Body of pancreas (tissue), 4 donors: ENCODE measurements around the gene NCLN. TPM values are rescaled to one million over a fixed set of nuclear protein-coding genes. Genes with fewer than 3 reads are reported as not detected.
A peak's percentile ranks its signal among the peaks of the same experiment; 100 is the strongest.
"Not testable (repeated sequence)": the region's sequence is repeated elsewhere in the genome, so short reads cannot be mapped to it uniquely, and the experiment has no call there.

ENCODE experiments used
- ATAC-seq: fragments of 150-250 bp; one replicate; pipeline ENCODE4 v1.9.1; 2016
- DNase-seq, 4 donors: peaks; one replicate each; pipeline ENCODE4 v3.0.0-alpha.2; 2019
- H3K27ac ChIP-seq, 4 donors: fragments of 200-600 bp; sonication (generic); 1 replicate in 3 of 4; 2 replicates in 1 of 4; pipeline versions ENCODE4 v1.5.1 to v1.6.1; 2016 to 2019; ENCODE audit warnings: mild to moderate bottlenecking in 1 of 4, mixed read lengths in 1 of 4, moderate library complexity in 1 of 4
- H3K27me3 ChIP-seq, 2 donors: fragments of 200-600 bp; sonication (generic); one replicate each; pipeline ENCODE4 v1.6.0; 2016; ENCODE audit warnings: mild to moderate bottlenecking in 1 of 2
- H3K36me3 ChIP-seq, 2 donors: fragments of 200-600 bp; sonication (generic); replicated peaks in 1 of 2; 2 replicates each; pipeline ENCODE4 v1.5.1; 2016; ENCODE audit warnings: low read depth in 2 of 2; ENCODE audit not compliant: insufficient read depth in 1 of 2
- H3K4me1 ChIP-seq: fragments of 200-600 bp; sonication (generic); one replicate; pipeline ENCODE4 v1.6.0; 2016
- H3K4me3 ChIP-seq, 2 donors: fragments of 200-600 bp; sonication (generic); 1 replicate in 1 of 2; 2 replicates in 1 of 2; pipeline ENCODE4 v1.5.1; 2016 to 2019
- H3K9me3 ChIP-seq, 3 donors: fragments of 200-600 bp; sonication (generic); 1 replicate in 2 of 3; 2 replicates in 1 of 3; pipeline ENCODE4 v1.5.1; 2016
- POLR2A ChIP-seq, 3 donors: fragments of 450-650 bp; IDR thresholded peaks; one replicate each; pipeline ENCODE4 v1.6.1; 2016; ENCODE audit warnings: antibody characterized with exemption in 3 of 3, mild to moderate bottlenecking in 2 of 3
- WGBS, 2 donors: methylation state at CpG; one replicate each; pipeline ENCODE4 v1.1.5; 2017; 5-methylcytosine and 5-hydroxymethylcytosine counted together
- intact Hi-C: fragments of 100-400 bp; cut with DNase I; formaldehyde crosslinking; loops from one replicate; pipeline ENCODE4 v1.15.1; 2023
- total RNA-seq, 2 donors: library from RNA; depleted of rRNA; stranded (reverse); fragments of >200 nt; gene quantifications; one replicate each; pipeline ENCODE4 v1.1.0, GENCODE V29; 2016
- TF ChIP-seq, protein P1 (sequence below), 7 experiments: fragments of 450-650 bp in 4 of 7; fragments of 200-600 bp in 3 of 7; sonication (generic) in 3 of 7; IDR thresholded peaks; one replicate each; pipeline ENCODE4 v1.5.1; 2016 to 2019; ENCODE audit warnings: antibody characterized with exemption in 7 of 7

Gene NCLN
- total RNA-seq, 2 donors from 2014 or later = 30.6 to 56.0 TPM

DNA sequence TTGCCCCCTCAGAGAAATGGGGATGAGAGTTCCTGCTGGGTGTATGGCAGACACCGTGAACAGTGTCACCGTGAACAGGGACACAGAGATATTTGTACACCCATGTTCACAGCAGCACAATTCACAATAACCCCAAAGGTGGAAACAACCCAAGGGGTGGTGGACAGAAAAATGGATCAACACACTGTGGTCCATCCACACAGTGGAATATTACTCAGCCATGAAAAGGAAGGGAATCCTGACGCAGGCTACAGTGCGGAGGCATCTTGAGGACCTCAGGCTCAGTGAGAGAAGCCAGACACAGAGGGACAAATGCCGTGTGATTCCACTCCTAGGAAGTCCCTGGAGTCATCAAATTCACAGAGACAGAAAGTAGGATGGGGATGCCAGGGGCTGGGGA, 31.1 kb downstream of the NCLN start:
- ATAC-seq = no peak
- 82 to 95% methylated on average over 5 of the region's 5 CpGs for WGBS, 2 donors
- DNase-seq = no peak
- Histone ChIP-seq H3K4me3 (no peak overlapping the region), H3K36me3 (no peaks in the 10 kb centered on the region), H3K9me3 (no peaks in the 10 kb centered on the region), H3K27ac (no peak overlapping the region), H3K4me1 (no peaks in the 10 kb centered on the region), H3K27me3 (no peaks in the 10 kb centered on the region)
- intact Hi-C loops = no loop called here
- TF ChIP-seq, protein P1, sequence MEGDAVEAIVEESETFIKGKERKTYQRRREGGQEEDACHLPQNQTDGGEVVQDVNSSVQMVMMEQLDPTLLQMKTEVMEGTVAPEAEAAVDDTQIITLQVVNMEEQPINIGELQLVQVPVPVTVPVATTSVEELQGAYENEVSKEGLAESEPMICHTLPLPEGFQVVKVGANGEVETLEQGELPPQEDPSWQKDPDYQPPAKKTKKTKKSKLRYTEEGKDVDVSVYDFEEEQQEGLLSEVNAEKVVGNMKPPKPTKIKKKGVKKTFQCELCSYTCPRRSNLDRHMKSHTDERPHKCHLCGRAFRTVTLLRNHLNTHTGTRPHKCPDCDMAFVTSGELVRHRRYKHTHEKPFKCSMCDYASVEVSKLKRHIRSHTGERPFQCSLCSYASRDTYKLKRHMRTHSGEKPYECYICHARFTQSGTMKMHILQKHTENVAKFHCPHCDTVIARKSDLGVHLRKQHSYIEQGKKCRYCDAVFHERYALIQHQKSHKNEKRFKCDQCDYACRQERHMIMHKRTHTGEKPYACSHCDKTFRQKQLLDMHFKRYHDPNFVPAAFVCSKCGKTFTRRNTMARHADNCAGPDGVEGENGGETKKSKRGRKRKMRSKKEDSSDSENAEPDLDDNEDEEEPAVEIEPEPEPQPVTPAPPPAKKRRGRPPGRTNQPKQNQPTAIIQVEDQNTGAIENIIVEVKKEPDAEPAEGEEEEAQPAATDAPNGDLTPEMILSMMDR (IDR thresholded peaks at IDR 0.05) = no peak
- no peak for TF ChIP-seq POLR2A (IDR thresholded peaks at IDR 0.05)

DNA sequence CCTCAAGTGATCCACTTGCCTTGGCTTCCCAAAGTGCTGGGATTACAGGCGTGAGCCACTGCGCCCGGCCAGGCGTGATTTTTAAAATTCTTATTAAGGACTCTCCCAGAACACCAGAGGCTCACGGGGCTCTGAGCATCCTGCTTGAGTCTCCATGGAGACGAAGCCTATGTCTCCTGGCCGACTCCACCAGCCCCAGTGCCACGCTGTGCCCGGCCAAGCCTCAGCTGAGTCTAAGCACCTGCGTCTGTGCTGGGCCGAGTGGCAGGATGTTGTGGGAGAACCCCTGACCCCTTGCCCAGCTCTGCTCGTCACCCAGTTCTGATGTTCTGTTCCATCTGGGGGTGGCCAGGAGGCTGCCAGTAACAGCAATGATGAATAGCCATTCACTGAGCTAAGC, 34.8 kb downstream of the NCLN start:
- H3K27me3 ChIP-seq = peaks cover 0 to 11% of the 10 kb centered on the region in 2 donors
- no peak overlapping the region for H3K4me3 ChIP-seq
- H3K9me3 ChIP-seq = no peaks in the 10 kb centered on the region
- H3K4me1 ChIP-seq = no peaks in the 10 kb centered on the region
- intact Hi-C loops = no loop called here
- TF ChIP-seq POLR2A (IDR thresholded peaks at IDR 0.05) = no peak
- DNase-seq (no peak), ATAC-seq (no peak)
- whole genome bisulfite sequencing, 2 donors = 70 to 87% methylated on average over 5 to 12 of the region's 12 CpGs
- no peak overlapping the region for H3K27ac ChIP-seq
- no peaks in the 10 kb centered on the region for H3K36me3 ChIP-seq

DNA sequence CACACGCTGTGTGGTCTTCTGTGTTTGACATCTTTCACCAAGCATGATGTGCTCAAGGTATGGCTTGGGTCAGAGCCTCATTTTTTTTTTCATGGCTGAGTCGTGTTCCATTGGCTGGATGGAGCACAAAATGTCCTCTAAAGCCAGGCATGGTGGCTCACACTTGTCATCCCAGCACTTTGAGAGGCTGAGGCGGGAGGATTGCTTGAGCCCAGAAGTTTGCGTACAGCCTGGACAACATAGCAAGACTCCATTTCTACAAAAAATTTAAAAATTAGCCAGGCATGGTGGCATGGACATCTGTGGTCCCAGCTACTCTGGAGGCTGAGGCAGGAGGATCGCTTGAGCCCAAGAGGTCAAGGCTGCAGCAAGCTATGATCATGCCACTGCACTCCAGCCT, 35.8 kb downstream of the NCLN start:
- H3K36me3 ChIP-seq, H3K4me3 ChIP-seq, intact Hi-C loops, ATAC-seq, H3K27ac ChIP-seq, DNase-seq, H3K9me3 ChIP-seq, H3K4me1 ChIP-seq: not testable (repeated sequence)
- H3K27me3 ChIP-seq = peaks cover 0 to 16% of the 10 kb centered on the region in 2 donors
- 59 to 78% methylated on average over 5 of the region's 5 CpGs for WGBS, 2 donors

DNA sequence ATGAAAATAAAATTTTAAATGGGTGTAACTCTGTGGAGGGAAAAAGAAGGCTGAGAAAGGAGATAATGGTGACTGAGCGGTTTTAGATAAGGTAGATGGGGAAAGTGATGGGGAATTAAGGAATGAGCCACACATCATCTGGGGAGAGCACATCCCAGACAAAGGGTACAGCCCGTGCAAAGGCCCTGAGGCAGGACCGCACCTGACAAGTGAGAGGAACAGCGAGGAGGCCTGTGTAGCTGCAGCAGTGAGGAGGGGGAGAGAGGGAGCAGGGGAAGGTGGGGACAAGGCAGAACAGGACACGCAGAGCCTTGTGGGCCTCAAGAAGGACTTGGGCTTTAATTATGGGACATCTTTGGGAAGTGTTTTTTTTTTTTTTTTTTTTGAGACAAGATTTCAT, 37.0 kb downstream of the NCLN start:
- no peak overlapping the region for H3K4me3 ChIP-seq
- no peak for TF ChIP-seq POLR2A (IDR thresholded peaks at IDR 0.05)
- TF ChIP-seq, protein P1 (IDR thresholded peaks at IDR 0.05) = no peak
- H3K27ac ChIP-seq = no peak overlapping the region
- H3K36me3 ChIP-seq = no peaks in the 10 kb centered on the region
- no peak for ATAC-seq
- intact Hi-C loops = no loop called here
- no peaks in the 10 kb centered on the region for H3K4me1 ChIP-seq
- no peaks in the 10 kb centered on the region for H3K9me3 ChIP-seq
- DNase-seq = no peak
- H3K27me3 ChIP-seq = peaks cover 0 to 16% of the 10 kb centered on the region in 2 donors
- WGBS, 2 donors = 75 to 84% methylated on average over 5 of the region's 5 CpGs

DNA sequence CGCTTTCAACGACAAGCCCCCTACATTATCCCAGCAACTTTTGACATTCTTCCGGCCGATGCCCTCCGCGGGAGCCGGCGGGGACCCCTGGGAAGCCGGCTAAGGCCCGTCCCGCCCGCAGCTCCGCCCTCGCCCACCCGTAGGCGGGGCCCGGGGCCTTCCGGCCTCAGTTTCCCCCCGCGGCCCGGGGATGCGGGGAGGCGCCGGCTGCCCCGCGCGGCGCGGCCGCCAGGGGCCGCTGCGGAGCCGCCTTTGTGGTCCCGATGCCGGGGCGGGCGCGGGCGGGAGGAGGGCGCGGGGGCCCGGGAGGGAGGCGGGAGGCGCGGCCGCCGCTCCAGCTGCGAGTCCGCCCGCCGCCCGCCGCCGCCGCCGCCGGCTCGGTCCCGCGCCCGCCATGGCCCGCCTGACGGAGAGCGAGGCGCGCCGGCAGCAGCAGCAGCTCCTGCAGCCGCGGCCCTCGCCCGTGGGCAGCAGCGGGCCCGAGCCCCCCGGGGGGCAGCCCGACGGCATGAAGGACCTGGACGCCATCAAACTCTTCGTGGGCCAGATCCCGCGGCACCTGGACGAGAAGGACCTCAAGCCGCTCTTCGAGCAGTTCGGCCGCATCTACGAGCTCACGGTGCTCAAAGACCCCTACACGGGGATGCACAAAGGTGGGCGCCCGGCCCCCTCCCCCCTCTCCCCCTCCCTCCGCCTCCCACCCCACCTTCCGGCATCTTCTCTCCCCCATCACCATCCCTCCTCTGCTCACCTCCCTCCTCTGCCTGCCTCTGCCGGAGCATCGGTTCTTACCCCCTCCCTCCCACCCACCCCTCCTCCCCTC, 38.8 kb downstream of the NCLN start, which contains the start of gene CELF5:
Gene CELF5, plus strand, starts transcription at position 316 of the 823 bp plus-strand sequence. Its CDS starts 79 bp downstream, at position 395.
- intact Hi-C loops = no loop called here
- Histone ChIP-seq H3K36me3 (no peaks in the 10 kb centered on the region), H3K9me3 (no peaks in the 10 kb centered on the region), H3K4me3 (no peak within 1 kb of the TSS), H3K27ac (no peak within 1 kb of the TSS), H3K4me1 (no peaks in the 10 kb centered on the region), H3K27me3 (peaks cover 0 to 16% of the 10 kb centered on the region in 2 donors)
- peak; percentile 45 to 68 (median 50) for DNase-seq
- peak; percentile 68 for ATAC-seq
- WGBS, 2 donors = 0 to 2% methylated on average over 4 to 66 of the region's 94 CpGs
- no peak for TF ChIP-seq POLR2A (IDR thresholded peaks at IDR 0.05)
- TF ChIP-seq, protein P1 (IDR thresholded peaks at IDR 0.05) = peak in 5 of 7 experiments; percentile 4 to 73 (median 65)

DNA sequence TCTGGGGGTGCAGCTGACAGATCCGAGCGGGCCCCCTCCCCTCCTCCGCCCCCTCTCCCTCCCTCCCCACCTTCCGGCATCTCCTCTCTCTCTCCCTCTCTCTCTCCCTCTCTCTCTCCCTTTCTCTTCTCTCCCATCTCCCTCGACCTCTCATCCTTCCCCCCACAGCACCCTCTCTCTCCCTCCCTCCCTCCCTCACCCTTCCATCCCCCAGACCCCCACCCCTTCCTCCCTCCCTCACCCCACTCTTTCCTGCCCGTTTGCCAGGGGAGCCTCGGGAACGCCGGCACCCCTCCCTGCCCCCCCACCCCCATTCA, 39.4 kb downstream of the NCLN start:
- 0 to 6% methylated on average over 3 to 9 of the region's 9 CpGs for WGBS, 2 donors
- no peak overlapping the region for H3K27ac ChIP-seq
- H3K4me3 ChIP-seq = no peak overlapping the region
- H3K36me3 ChIP-seq = no peaks in the 10 kb centered on the region
- intact Hi-C loops = no loop called here
- TF ChIP-seq, protein P1 (IDR thresholded peaks at IDR 0.05) = no peak
- TF ChIP-seq POLR2A (IDR thresholded peaks at IDR 0.05) = no peak
- DNase-seq = no peak
- no peaks in the 10 kb centered on the region for H3K4me1 ChIP-seq
- no peaks in the 10 kb centered on the region for H3K9me3 ChIP-seq
- peaks cover 0 to 16% of the 10 kb centered on the region in 2 donors for H3K27me3 ChIP-seq
- ATAC-seq = no peak
